Peyer's patch (tissue), 4 donors: ENCODE measurements around the gene FOXF1.

Experiments used
- CTCF ChIP-seq, 6 experiments: fragments of 450-650 bp in 4 of 6; fragments of 200-600 bp in 2 of 6; sonication (generic) in 1 of 6; IDR thresholded peaks; one replicate each; pipeline ENCODE4 v1.5.1; 2017 to 2019; ENCODE audit warnings: antibody characterized with exemption in 6 of 6, mild to moderate bottlenecking in 3 of 6, moderate library complexity in 1 of 6
- POLR2A ChIP-seq, 2 donors: fragments of 450-650 bp; IDR thresholded peaks; one replicate each; pipeline ENCODE4 v1.5.1; 2017; ENCODE audit warnings: antibody characterized with exemption in 2 of 2, mild to moderate bottlenecking in 2 of 2, moderate library complexity in 2 of 2

- TF ChIP-seq CTCF (IDR thresholded peaks at IDR 0.05) (no peak), POLR2A (IDR thresholded peaks at IDR 0.05) (no peak)
Measured at GRCh38 chr16:86558355-86559193, 48.2 kb downstream of the FOXF1 start.
